Activated T-helper 1 cell treated with anti-CD3 and anti-CD28 coated beads, Interleukin-12 subunit alpha, Interleukin-12 subunit beta, Interleukin-2, Interleukin-4 antibody, amounts not matched to agents 30 ng/mL and 10 ng/mL and 1 ng/mL, durations not matched to agents 14 hours and 24 hours and 36 hours (primary cell): ENCODE data around the gene COX4I1. TPM values are rescaled to one million over a fixed set of nuclear protein-coding genes. Genes with fewer than 3 reads are reported as not detected.

Experiments
- DNase-seq: peaks from one replicate; pipeline ENCODE4 v3.0.0; 2021; ENCODE audit warnings: low spot score
- H3K27ac Mint-ChIP-seq: one replicate; pipeline ENCODE4 v1.8.0; 2021; ENCODE audit warnings: mild to moderate bottlenecking, mixed read lengths
- H3K27me3 Mint-ChIP-seq: one replicate; pipeline ENCODE4 v1.8.0; 2022; ENCODE audit warnings: mild to moderate bottlenecking, moderate library complexity, mixed read lengths; ENCODE audit not compliant: insufficient read depth
- H3K36me3 Mint-ChIP-seq: one replicate; pipeline ENCODE4 v1.8.0; 2021; ENCODE audit warnings: low read depth, mixed read lengths
- H3K4me1 Mint-ChIP-seq: one replicate; pipeline ENCODE4 v1.8.0; 2021; ENCODE audit warnings: low read depth, mixed read lengths
- H3K4me3 Mint-ChIP-seq: one replicate; pipeline ENCODE4 v1.8.0; 2021; ENCODE audit warnings: mild to moderate bottlenecking, moderate library complexity, mixed read lengths
- H3K9me3 Mint-ChIP-seq: one replicate; pipeline ENCODE4 v1.8.0; 2021; ENCODE audit warnings: mixed read lengths
- intact Hi-C: fragments of 100-400 bp; cut with micrococcal nuclease; formaldehyde crosslinking; loops from one replicate; pipeline ENCODE4 v1.15.1; 2024
- total RNA-seq: library from RNA; stranded (reverse); gene quantifications from 2 replicates; pipeline ENCODE4 v1.2.3, GENCODE V29; 2022

Gene COX4I1
- total RNA-seq, 1 donor from 2014 or later = 558 TPM

GRCh38 chr16:85856585-85856984 is 57.1 kb downstream of the COX4I1 start:
- no peak for DNase-seq
- intact Hi-C loops = no loop called here

More at GRCh38 chr16:85856585-85856984, 57.1 kb downstream of the COX4I1 start:
- Mint-ChIP-seq H3K4me3 (no peak overlapping the region), H3K27me3 (peaks cover 6% of the 10 kb centered on the region), H3K9me3 (peaks cover 4% of the 10 kb centered on the region), H3K4me1 (peaks cover 6% of the 10 kb centered on the region), H3K36me3 (no peaks in the 10 kb centered on the region), H3K27ac (no peak overlapping the region)

Other genes starting within 250 kb of the COX4I1 start
- gene GSE1, start 186.4 kb upstream of the COX4I1 start, total RNA-seq = 35.2 and 35.3 TPM in 2 replicates
- gene GINS2, start 110.7 kb upstream of the COX4I1 start, total RNA-seq = 87.2 and 91.1 TPM in 2 replicates
- gene C16orf74, start 48.6 kb upstream of the COX4I1 start, total RNA-seq = 0.17 TPM in 1 of 2 replicates, not detected in the other
- 49.5 and 51.1 TPM in 2 replicates for gene EMC8, start 151 bp upstream of the COX4I1 start, total RNA-seq
- 158 and 166 TPM in 2 replicates for gene IRF8, start 99.5 kb downstream of the COX4I1 start, total RNA-seq